HS-5 (cell line): Measurements from ENCODE around the gene MACROD2.
A peak's percentile ranks its signal among the peaks of the same experiment; 100 is the strongest.
"Not testable (repeated sequence)": the region's sequence is repeated elsewhere in the genome, so short reads cannot be mapped to it uniquely, and the experiment has no call there.

Experiments used
- DNase-seq: peaks from one replicate; pipeline ENCODE4 v3.0.0-alpha.2; 2012; ENCODE audit warnings: low read depth

The MACROD2 gene

DNA sequence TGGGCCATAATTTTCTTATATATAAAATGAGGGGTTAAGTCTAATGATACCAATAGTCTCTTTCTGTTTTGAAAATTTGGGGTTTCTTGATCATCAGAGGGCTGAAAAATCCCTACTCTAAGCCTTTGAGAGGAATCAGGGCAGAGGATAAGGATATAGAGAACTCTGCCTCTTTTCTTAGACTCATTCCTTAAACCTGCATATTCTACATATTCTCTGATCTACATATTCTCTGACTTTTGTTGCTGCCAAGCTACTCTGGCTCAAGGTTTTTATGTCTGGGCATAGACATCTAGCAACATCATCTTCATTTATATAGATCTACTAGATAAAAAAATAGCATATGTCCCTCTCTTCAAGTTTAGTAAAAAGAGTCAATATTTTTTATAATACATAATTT is 270.9 kb downstream of the MACROD2 start:
- no peak for DNase-seq

DNA sequence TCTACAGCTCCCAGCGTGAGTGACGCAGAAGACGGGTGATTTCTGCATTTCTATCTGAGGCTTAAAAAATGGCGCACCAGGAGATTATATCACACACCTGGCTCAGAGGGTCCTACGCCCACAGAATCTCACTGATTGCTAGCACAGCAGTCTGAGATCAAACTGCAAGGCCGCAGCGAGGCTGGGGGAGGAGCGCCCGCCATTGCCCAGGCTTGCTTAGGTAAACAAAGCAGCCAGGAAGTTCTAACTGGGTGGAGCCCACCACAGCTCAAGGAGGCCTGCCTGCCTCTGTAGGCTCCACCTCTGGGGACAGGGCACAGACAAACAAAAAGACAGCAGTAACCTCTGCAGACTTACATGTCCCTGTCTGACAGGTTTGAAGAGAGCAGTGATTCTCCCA is 275.4 kb downstream of the MACROD2 start:
- DNase-seq, result not testable (repeated sequence)

DNA sequence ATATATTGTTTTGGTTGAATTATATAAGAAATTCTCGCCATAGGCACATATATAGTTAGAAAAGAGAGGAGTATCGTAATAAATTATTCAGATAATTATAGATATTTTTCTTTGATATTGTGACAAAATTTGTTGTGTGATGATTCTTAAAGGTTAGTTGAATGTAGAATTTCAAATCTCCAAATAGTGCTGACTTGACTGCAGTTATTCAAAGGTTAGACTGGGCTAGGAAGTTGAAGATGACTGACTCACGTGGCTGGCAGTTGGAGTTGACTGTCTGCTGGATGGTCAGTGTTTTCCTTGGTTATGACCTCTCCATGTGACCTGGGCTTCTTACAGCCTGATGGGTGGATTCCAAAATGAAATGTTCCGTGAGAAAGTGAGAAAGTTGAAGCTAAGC is 286.8 kb downstream of the MACROD2 start:
- DNase-seq, result no peak

DNA sequence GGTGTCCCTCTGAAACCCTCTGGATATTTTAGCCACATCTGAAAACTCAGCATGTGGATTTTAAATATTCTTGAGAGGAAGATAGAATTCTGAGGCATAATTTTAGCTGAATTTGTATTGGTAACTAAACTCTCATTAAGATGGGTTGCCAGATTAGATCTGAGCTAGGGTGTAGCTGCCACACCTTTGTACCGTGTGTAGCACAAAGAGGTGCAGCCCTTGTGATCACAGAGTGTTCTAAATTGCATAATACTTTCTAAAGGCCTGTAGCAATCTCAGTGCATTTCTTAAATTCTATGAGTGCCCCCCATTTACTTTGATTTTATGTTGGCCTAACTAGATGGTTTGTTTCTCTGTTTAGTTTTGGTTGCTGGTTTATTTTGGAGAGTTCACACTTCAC is 289.1 kb downstream of the MACROD2 start:
- DNase-seq, result no peak

DNA sequence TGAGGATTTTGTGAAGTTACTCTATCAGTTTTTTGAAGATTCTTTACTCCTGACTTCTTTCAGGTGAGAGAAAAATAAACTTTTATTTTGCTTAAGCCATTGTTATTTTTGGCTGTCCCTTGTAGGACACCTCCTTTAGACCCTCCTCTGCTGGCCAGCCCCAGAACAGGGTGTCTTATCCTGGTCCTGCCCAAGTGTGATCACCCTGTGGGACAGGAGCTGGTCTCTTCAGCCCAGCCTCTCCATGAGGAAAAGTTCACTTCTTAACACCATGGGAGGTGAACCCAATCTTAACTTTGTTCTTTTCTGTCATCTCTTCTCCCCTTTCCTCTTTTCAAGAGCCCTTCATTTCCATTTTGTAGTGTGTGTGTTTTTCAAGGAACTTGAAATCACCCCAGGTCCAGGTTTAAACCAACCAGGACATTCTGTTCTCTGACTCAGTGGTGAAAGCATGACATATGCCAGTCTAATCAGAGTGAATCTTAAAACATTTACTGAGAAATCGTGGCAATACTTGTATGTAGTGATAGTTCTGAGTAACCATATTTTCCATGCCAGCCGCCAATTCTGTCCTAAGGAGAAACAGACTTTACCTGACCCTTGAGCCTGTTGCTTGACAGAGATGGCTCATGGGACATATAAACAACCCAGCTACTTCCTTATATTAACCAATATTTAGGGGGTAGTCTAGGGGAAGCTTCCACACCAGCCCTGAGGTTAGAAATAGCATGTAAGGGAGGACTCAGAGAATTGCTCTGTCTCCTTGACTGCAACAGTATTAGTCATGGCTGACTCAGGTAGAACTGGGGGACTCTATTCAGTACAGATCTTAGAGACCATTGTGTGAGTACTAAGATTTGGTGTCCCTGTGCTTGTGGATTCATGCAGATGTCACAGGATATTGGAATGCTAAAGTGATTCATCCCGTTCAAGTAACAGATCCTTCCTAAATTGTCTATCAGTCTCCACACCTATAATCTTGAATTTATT is 293.3 kb downstream of the MACROD2 start:
- peak; percentile 86 for DNase-seq

DNA sequence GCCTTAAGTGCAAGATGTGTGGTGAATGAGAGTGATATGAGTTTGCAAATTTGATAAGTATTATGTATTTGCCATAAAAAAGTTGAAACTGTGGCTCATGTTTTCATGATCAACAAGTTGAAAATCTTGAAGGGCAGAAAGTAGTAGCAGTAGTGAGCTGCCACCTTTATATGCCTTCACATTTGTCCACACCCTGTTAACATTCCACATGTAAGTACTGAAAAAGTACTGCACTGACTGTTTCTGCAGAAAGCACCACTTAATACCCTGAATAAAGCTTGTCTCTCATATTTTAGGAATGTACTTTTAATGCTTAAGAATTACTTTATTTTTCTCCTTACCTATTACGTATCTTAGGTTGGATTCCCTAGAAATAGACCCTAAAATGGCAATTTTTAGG is 296.2 kb downstream of the MACROD2 start:
- DNase-seq, result no peak

DNA sequence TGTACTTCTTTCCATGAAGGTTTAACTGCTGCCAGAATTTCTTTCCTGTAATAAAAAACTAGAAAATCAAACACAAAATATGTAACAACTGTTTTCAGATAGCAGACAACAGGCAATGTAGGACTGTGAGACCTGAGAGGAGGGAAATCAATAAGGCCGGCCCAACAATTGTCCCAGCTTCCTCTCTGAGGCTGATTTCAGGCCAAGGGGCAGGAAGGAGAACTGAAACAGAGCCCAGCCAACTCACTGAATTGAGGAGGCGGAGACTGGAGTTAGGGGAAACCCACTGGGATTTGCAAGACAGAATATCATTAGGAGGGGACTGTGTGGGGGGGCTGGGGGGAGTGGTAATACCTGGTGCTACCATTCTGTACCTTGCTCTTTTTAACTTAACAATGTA is 299.9 kb downstream of the MACROD2 start:
- no peak for DNase-seq

DNA sequence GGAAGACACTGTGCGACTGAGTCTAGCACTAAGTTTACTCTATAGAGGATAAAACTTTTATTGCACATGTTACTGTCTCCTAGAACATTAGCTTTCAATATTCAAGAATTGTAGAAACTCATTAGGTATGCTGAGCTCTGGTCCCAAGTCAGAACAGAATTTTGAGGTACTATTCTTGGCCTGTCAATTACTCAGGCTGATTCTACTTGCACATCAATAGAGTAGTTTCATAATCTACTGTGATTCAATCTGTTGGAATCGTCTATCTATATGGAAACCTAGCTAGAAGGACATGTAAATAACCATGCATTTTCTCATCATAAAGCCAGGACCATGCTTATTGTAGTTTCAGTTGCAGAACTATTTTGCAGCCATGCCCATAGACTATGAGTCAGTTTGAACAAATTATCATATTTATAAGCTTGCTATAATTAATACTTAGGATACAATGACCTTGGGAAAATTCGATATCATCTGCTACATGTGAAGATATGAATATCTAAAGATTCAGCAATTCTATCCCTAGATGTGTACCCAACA is 300.5 kb downstream of the MACROD2 start:
- DNase-seq, result no peak

DNA sequence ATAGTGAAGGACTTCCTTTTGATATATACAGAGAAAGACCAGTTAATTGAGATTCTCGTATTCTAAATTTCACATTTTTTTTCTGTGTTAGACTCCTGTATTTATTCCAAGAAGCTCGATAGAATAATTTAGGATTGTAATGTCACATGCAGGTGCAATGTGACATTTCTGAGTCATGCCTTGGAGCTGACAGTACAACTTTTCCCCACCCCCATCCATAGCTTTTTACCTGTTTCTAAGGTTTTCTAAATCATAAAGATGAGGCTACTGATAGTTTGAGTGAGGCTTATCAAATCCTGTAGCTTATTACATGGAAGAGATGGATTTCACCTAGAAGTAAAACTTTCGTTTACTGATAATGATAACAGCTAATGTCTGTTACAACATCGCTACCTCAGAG is 304.5 kb downstream of the MACROD2 start:
- DNase-seq, result no peak

DNA sequence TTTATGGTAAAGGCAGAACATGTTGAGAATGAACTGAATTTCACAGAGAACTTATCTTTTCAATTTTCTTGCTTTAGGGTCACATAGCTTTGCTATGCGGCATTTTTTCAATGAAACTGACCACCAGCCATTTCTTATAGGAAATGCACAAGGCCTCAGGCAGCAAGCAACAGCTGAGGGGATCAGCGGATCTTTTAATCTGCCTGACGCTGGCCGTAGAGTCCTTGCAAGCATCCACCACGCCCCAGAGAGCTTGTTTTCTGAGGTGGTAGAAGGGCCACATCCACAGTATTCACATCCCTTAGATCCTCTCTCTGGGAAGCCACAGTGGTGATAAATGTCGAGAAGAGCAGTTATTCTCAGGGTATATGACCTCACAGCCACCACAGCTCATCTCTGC is 307.8 kb downstream of the MACROD2 start:
- DNase-seq, result no peak

DNA sequence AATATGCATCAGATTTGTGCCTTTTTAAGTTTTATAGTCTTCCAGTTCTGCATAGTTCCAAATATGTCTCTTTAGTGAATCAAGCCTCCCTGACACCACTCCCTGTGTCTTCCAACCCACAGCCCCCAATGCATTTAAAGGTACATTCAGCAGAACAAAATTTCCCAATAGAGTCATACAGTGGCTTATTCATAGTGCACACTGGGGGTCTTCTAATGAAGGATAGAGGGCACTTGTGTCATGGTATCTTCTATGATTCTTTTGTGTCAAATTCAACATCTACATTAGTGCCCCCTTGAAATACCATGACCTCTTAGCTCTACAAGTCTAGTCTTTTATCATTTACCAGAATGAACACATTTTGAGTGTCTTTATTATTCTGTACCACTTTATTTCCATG is 308.3 kb downstream of the MACROD2 start:
- DNase-seq, result no peak

DNA sequence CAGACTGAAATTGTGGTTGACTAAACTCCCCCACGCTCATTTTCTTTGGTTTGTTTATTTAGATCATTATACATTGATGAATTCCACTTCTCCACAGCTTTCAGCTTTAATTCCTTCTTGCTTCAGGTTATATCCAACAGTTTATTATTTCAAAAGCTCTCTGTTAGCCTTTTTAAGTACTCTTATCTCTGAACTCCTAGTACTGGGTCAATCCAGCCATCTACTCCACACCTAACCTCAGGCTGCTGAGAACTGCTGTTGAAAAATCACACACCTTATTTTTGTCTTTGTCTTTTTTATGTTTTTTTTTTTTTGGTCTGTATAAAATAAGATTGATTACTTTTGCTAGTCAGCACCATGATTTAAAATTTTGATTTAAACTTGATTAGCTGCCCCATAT is 309.2 kb downstream of the MACROD2 start:
- DNase-seq, result no peak

DNA sequence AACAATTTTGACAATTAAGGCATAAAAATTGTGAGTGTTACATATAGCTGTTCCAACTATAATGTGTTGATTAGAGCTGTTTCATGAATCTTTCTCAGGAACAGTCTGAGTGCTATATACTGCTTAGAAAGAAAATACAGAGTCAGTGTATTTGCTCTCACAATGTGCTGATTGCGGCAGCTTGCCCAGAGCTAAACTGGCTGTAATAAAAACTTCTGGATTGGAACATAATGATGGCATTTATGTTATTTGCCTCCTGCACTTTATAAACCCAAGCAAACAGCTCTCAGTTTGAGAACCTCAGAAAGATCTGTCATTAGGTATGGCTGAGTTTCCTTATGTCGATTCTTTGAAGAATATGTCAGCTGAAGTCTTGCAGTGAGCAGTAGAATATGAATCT is 312.6 kb downstream of the MACROD2 start:
- DNase-seq, result no peak

DNA sequence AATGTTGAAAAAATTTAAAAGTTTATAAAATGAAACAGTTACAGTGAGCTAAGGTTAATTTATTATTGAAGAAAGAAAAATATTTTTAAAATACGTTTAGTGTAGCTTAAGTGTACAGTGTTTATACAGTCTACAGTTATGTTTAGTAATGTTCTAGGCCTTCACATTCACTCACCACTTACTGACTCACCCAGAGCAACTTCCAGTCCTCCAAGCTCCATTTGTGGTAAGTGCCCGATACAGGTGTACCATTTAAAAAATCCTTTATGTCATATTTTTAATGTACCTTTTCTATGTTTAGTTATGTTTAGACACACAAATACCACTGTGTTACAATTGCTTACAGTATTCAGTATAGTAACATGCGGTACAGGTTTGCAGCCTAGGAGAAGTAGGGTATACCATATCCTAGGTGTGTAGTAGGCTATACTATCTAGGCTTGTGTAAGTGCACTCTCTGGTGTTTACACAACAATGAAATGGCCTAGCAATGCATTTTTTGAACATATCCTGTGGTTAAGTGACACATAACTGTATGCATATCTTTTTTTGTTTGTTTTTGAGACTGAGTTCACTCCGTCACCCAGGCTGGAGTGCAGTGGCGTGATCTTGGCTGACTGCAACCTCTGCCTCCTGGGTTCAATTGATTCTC is 315.8 kb downstream of the MACROD2 start:
- DNase-seq, result no peak

DNA sequence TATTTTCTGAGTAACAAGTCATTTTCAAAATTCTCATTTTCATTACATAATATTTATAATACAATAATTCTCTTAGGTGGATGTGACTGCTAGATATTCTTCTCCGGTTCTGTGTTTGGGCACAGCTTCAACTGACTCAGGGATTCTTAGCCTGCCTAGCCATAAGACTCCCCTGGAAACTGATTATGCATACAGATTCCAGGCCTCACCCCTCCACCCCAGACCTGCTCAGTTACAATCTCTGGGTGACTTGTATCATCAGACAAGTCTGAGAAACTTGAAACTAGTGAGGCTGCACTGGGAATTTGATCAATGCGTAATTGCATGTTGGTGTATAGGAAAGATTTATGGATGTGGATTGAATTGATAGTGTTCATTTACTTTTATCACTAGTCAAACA is 316.7 kb downstream of the MACROD2 start:
- no peak for DNase-seq

DNA sequence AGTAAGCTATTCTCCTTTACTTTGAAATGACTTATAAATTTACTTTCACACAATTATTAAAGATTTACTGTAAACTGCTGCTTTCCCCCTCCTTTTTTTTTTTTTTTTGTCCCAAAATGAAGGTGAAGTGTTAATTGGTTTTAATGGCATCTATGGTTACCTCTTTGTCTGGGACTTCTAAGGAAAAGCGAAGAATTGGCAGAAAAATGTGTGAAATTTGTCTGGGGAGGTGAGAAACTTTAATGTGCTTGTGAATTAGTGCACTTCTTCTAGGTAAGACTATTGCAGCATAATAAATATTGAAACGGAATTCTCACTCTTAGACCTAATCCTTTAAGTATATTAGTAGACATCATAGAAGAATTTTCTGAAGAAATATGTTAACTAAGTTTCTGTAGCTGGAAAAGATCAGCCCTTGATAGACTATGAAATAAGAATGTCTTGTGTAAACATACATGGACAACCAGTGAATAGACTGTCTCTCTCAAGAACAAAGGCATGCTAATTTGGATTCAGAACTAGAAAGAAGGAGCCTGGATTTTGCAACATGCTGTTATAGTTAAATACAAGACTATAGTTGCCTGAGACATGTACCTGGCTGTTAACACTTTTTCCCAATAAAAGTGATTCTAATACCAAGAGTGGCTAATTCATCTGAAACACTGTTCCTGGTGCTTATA is 318.2 kb downstream of the MACROD2 start:
- no peak for DNase-seq

DNA sequence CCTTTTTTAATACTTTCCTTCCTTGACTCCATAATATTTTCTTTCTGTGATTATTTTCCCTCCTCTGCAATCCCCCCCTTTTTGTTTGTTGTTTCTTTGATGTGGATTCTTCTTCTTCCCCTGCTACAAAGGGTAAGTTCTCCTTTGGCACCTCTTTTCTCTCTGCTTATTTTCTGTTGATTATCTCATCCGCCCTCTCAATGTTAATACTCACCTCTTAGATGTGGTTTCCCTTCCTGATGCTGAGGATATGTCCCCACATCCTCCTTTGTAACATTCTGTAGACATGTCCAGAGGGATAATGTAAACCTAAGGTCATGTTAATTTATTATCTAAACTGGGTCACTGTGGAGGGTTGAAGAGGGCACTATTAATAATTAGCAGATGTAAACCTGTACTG is 324.4 kb downstream of the MACROD2 start:
- no peak for DNase-seq

DNA sequence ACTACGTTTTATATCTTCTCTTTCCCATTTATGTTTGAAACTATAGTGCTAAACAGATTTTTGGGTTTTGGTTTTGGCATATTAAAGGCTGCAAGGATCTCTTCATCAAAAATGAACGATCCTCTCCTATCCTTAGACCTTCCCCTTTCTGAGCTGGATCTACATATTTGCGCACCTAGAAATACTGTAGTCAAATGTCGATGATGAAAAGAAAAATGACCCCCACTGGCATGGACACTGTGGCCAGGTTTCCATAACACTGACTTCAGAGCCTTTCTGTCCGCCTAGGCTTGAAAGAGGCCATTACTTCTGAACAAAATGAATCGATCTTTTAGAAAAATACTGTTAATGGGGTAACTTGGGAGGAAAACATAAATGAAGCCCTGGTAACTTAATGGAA is 336.3 kb downstream of the MACROD2 start:
- DNase-seq, result no peak

DNA sequence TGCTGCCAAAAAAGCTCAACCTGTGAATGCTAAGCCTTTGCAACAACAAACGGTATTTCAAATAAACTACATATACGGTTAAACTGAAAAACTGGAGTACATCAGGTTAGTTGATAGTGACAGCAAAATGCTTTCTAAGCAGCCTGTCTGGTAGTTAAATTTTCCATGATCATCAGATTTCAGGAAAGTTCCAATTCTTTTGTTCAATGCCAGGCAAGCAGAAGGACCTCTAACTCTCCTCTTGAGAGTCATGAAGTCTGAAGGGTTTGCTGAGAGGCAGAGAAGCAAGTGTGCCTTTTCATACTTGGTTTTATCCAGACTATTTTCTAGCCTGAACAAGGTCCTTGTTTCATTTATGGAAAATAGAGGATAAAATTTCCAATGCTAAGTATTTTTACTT is 337.6 kb downstream of the MACROD2 start:
- no peak for DNase-seq

DNA sequence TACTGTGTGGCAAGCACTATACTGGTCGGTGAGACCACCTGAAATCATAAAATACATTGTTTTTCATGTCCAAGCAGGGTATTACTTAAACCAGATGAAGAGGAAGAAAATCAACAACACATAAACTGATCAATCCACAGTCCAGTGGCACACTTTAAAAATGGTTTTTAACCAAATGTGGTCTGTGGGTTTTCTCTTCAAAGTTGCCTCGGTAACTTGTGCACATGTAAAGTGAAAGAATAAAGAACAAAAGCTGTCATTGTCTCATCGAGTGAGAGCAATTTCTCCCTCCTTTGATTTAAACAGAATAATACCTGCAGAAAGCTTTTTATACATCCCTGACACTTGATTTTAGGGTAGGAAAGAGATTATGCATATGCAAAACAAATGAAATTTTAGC is 338.4 kb downstream of the MACROD2 start:
- no peak for DNase-seq

DNA sequence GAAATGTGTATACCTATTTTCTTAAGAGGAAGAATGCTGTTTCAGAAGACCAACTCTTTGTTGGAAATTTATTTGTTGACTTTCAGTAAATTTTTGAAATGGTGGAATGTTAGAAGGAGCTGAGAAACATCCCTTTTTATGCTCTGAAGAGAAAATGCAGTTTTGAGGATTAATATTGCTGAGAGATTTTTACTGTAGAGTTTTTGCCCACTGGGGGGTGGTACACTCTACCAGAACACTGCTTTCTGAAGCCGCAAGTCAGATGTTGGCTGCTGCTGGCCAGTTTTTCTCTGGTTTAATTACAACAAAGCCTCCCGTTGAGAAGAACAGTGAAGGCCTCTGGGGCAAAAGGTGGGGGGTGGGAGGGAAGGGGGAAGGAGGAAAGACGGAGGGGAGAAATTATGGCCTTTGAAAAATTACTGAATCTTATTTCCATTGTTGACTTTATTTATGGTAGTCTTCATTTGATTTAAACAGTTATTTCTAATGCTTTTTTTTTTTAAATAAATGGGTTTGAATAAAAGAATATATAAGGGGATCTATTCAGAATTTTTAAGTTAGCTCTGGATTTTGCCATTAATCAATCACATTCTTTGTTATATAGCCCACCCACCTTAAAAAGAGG is 339.1 kb downstream of the MACROD2 start:
- DNase-seq, result peak; percentile 5

DNA sequence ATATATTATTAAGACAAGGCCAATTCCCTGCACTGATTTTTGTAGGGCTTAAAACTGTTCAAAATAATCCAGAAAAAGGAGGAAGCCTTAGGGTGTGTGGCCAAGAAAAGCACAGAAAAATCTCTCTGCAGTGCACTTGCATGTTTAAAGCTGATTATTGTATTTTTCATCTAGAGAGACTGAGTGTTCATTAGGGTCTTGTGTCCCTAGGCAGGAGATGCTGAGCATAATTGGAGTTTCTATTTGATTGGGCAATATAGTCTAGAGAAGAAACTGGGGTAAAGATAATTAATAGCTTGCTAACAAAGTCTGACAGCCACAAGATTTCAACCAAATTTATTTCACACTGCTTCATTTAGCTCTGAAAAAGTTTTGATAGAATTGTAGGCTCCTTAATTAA is 339.7 kb downstream of the MACROD2 start:
- DNase-seq, result no peak
